NCI-H345 treated with DMSO at 0.1 percent for 48 hours (cell line): ENCODE data around the gene MEDAG.

Experiments used
- DNase-seq: peaks from one replicate; lab custom pipeline; 2025; ENCODE audit not compliant: unreplicated experiment; lab: John Stamatoyannopoulos, UW

Gene MEDAG

GRCh38 chr13:30905932-30906383 is at the start of gene MEDAG:
TSS of gene MEDAG (plus strand) at chr13:30906271. CDS start at chr13:30906516, 245 bp downstream.
- no peak for DNase-seq

GRCh38 chr13:30857018-30857417 is 49.1 kb upstream of the MEDAG start:
- DNase-seq: no peak

GRCh38 chr13:30857636-30858035 is 48.4 kb upstream of the MEDAG start:
- no peak for DNase-seq

- no peak for DNase-seq
Measured at GRCh38 chr13:30859326-30859725, 46.7 kb upstream of the MEDAG start.

DNA sequence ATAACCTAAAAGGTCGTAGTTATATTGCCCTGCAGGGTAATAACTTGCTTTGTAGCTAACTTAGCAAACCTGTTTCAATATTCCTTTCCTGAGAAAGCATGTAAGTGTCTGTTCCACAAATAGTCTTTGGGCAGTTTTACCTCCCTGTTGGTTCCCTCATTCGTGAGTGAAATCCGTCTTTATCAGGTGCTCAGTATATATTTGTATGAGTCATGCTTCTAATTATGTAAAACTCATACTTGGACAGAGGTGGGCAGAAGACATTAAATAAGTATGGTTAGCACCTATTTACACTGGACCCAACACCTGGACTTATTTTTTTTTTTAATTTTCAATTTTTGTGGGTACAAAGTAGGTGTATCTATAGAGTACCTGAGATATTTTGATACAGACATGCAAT is 44.9 kb upstream of the MEDAG start:
- DNase-seq: no peak

DNA sequence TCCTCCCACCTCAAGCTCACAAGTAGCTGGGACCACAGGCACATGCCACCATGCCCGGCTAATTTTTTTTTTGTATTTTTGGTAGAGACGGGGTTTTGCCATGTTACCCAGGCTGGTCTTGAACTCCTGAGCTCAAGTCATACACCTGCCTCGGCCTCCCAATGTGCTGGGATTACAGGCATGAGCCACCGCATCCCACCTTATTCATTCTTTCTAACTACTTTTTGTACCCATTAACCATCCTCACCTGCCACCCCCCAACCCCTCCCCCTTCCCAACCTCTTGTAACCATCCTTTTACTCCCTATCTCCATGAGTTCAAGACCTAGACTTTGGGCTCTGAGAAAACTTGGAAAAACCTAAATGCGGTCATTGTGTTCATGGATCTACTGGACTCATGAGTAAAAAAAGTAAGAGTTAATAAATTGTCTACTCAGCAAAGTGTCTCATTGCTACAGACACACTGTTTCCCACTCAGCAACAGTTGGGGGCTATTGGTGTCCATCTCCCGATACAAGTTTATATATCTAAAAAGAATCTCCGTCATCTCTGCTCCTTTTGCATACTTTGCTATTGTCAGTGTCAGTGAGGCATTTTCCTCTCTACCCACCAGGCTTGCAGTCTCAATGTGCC is 44.1 kb upstream of the MEDAG start:
- DNase-seq: no peak

GRCh38 chr13:30862707-30863106 is 43.4 kb upstream of the MEDAG start:
- DNase-seq: no peak

GRCh38 chr13:30863231-30863630 is 42.8 kb upstream of the MEDAG start:
- no peak for DNase-seq

GRCh38 chr13:30863796-30864195 is 42.3 kb upstream of the MEDAG start:
- DNase-seq: no peak

- DNase-seq: no peak
Measured at GRCh38 chr13:30864433-30865122, 41.5 kb upstream of the MEDAG start.

DNA sequence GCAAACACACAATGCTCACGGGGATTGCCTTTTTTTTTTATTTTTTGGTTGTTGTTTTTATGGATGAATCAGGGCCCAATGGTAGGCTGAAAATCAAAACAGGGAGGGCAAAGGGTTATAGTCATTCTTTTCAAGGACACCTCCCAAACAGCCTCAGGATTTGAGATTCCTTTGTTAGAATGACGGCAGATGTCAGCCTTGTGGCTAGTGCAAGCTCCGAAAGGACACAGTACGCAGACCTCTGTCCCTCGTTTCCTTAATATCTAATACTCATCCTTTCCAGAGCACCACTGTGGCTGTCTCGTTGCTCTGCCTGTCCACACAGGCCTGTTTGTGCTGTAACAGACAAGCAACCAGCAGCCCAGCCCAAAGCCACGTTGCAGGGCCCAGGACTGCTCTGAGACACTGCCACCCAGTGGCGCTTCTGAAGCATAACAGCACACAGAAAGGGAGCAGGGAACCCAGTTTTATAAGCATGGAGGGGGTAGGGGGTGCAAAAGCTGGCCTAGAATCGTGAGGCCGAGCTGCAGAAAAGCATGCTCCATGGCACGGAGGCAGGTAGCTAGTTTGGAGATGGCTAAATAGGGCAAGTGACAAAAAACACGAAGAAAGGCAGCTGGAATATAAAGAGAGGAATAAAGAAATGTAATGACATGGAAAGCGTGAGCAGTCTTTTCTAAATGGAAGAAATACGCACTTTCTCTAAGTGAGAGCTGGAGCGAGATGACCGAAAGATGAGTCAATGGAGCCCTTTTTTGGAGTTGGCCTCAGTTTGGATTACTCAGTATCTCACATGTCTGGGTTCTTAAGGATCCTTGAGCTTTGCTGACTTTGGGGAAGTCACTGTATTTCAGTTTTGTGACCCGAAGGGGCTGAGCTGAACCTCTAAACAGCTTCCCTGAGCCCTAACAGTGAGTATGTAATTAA is 40.7 kb upstream of the MEDAG start:
- DNase-seq: peak; percentile 65

GRCh38 chr13:30866677-30867076 is 39.4 kb upstream of the MEDAG start:
- DNase-seq: no peak

DNA sequence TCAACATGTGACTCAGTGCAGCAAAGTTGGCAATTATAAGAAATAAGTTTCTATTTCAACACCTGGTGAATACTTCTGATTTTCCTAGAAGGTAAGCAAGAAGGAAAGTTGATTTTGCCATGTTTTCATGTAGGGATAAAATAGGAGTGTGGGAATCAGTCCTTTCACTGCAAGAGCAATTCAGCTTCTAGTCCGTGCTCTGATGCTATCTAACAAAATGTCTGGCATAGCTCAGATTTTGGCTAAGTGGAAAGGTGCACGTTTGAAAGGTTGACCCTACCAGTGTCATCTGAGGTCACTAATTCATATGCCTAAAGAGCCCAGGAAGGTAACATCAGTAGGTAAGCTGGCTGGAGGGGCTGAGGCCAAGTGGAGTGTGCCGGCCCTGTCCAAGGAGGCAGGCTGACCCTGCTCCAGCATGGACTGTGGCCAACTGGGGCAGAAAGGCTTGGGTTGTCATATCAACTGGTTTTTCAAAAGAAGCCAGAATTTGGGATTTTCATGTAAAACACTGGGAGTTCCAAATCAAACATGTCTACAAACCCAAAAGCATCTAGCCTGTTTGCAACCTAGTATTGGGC is 38.9 kb upstream of the MEDAG start:
- no peak for DNase-seq

- DNase-seq: no peak
Measured at GRCh38 chr13:30868799-30869470, 37.1 kb upstream of the MEDAG start.

GRCh38 chr13:30869491-30869890 is 36.6 kb upstream of the MEDAG start:
- DNase-seq: no peak

- DNase-seq: no peak
Measured at GRCh38 chr13:30870049-30870884, 35.8 kb upstream of the MEDAG start.

- DNase-seq: no peak
Measured at GRCh38 chr13:30870916-30871587, 35.0 kb upstream of the MEDAG start.

- DNase-seq: no peak
Measured at GRCh38 chr13:30871588-30872275, 34.3 kb upstream of the MEDAG start.

- DNase-seq: no peak
Measured at GRCh38 chr13:30872276-30872594, 33.8 kb upstream of the MEDAG start.
